Eye (tissue), 1 donor: ENCODE results near the gene CAMTA1.

Experiments used
- DNase-seq: peaks from one replicate; pipeline ENCODE4 v3.0.0-alpha.2; 2015

CAMTA1 gene

DNA sequence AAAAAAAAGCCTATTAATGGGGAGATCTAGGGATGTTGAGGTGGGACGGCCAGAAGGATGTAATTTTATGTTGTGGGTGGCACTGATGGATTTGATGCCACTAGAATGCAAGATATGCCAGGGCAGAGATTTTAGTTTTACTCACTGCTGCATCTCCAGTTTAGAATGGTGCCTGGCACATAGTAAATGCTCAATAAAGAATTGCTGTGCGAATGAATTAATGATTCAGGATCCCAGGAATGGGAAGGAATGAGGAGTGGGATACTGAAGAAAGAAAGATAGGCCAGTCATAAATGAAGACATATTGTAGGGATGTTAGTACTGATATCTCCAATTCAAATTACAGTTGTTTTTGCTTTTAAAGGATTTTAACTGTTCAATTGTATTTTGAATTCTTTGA lies 72.6 kb downstream of the CAMTA1 start:
- DNase-seq = no peak

DNA sequence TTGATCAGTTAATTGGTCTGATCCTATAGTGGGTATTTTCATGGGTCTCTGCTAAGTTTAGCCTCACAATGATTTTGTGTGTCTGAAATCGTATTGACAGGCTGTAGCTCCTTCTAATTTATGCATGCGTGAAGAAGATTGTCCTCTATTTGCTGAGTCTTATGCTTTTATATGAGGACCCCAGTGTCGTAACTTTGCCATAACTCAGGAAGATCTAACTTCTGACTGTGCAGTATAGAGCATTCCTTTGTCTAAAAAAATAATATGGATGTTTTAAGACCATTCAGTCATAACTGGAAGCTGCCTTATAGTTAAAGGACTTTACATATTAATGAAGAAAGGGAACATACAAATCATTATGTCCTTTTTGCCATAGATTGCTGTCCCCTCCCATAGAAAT lies 73.3 kb downstream of the CAMTA1 start:
- no peak for DNase-seq

DNA sequence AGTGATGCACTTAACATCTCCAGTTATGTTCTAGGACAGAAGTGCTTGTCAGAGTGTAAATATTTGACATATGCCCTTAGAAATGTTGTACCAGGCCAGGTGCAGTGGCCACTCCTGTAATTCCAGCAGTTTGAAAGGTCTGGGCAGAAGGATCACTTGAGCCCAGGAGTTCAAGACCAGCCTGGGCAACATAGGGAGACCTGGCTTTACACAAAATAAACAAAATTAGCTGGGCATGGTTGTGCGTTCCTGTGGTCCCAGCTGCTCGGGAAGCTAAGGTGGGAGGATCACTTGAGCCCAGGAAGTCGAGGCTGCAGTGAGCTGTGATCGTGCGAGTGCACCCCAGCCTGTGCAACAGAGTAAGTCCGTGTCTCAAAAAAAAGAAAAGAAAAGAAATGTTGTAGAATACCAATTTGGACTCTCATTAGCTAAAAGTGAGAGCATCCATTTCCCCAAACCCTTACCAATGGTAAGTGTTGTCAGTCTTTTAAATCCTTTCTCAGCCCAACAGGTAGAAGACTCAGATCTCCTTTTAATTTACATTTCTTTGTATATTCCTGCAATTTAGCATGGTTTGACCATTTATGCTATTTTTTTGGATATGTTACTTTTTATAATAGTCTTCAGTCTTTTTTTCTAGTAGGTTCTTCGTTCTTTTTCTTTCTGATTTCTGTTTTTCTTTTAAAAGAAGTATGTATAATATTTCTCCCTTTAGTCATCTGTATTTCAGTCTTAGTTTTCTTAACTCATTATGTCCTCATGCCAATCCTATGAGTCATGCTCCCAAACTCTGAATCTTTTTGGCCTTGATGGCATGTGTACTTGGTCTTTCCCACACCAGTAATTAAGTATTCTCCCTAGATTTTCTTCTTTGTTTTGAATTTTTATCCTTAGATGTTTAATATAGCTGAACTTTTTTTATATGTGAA lies 74.4 kb downstream of the CAMTA1 start:
- DNase-seq = no peak

DNA sequence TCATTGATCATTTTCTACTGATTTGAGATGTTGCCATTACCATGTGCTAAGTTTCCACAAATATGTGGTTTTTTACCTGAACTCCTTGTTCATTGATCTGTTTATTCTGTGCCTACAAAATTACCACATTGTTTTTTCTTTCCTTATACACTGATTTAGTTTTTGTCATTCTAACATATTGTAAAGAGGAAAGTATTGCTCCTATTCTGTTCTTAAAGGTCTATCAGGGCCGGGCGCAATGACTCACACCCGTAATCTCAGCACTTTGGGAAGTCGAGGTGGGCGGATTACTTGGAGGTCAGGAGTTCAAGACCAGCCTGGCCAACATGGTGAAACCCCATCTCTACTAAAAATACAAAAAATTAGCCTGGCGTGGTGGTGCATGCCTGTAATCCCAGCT lies 75.1 kb downstream of the CAMTA1 start:
- DNase-seq = no peak

DNA sequence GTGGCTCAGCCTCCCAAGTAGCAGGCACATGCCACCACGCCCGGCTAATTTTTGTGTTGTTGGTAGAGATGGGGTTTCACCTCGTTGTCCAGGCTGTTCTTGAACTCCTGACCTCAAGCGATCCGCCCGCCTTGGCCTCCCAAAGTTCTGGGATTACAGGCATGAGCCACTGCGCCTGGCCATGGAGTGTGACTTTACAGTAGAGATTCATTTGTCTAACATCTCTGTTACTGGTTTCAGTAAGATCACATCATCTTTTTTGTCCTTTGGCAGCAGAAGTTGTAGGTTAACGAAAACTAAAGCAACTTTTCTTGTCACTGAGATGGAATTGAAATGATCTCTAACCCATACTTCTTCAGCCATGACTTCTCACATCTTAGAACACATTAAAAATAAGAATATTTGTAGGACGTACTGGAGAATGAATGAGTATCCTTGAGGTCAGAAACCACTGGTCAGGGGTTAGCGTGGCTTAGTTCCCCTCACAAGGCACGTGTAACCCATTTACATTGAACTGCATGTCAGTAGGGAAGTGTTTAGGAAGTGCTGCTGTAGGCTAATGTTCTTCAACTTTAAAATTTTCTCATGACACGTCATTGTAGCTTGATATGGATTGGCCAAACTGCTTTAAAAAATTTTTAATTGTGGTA lies 75.9 kb downstream of the CAMTA1 start:
- DNase-seq = no peak

DNA sequence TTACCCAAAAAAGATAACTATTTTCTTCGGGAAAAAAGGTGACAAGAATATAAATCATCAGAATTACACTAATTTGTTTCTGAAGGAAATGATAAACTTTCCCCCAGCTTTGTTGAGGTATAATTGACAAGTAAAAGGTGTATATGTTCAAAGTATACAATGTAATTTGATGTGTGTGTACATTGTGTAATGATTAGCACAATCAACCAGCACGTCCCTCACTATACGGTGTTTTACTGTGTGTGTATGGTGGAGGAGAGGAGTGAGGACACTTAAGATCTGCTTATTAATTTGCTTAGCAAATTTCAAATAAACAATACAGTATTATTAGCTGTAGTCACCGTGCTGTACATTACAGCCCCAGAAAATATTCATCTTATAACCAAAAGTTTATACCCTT lies 77.7 kb downstream of the CAMTA1 start:
- DNase-seq = no peak

DNA sequence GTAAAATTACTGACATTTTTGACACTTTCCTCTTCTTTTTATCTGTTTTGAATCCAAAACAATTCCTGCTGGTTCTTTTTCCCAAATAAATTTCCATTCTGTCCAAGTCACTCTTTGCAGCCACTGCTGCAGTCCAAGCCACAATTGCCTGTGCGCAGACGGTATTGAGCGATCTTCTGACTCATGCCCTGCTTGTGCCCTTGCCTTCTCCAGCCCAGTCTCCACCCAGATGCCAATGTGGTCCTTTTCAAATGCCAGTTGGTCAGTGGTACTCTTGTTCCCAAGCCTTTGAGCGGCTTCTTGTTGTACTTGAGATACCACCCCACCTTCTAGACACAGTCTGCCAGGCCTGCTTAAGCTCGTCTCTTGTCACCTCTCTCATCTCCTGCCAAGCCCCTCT lies 78.9 kb downstream of the CAMTA1 start:
- no peak for DNase-seq

DNA sequence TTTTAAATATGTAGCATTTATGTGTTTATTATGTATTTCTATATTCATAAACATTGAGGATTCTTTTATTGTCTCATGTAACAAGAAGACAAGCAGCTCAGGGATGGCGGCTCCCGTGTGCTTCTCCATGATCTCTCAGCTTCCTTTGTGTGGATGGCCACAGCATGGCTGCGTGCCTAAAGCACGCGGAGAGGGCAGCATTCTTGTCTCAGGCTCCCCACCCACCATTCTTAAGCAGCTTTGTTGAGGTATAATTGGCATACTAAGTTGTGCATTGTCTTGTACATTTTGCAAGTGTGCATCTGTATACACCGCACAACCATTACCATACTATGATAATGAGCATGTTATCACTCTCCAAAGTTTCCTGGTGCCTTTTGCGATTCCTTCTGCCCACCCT lies 81.6 kb downstream of the CAMTA1 start:
- DNase-seq = peak; percentile 22

DNA sequence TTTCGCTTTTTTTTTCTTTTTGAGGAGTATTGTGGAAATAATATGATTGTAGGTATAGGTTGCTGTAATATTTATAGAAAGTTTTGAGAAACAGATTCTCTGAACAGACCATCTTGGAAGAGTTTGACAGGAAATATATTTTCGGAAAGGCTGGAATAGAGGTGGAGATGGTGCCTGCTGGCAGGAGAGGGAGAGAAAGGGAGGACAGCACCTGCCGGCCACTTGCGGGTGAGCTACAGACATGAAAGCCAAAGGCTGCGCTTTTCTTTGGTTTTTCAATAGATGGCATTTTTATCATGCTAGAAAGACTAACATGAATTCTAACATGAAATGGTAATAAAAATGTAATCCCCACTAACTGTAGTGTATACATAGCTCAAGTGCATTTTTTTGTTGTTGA lies 82.1 kb downstream of the CAMTA1 start:
- no peak for DNase-seq

DNA sequence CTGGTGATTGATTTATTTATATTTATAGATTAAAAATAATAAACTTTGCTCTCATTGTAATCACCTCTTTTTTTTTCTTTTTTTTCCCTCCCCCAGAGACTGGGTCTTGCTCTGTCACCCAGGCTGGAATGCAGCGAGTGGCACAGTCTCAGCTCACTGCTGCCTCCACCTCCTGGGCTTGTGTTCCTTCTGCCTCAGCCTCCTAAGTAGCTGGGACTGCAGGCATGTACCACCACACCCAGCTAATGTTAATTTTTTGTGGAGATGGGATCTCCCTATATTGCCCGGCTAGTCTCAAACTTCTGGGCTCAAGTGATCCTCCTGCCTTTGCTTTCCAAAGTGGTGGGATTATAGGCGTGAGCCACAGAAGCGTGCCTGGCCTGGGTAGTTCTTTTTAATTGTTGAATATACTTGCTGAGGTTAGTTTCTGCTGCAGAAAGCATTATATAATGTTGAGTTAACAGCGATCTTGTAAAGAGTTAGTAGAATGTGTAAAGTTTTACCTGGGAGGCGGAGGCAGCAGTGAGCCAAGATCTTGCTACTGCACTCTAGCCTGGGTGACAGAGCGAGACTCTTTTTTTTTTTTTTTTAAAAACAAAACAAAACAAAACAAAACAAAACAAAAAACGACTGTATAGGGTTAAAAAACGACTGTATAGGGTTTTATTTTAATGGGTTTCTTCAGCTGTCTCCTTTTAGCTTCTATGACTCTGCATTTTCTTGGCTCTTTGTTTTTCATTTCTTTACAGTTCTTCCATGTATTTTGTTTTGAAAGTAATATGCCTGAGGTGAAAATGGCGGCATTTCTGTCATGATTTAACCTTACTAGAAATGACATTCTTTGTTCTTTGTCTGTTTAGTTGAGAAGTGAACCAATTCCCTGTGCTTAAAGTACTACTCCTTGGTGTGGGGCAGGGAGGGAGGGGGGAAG lies 82.7 kb downstream of the CAMTA1 start:
- no peak for DNase-seq

DNA sequence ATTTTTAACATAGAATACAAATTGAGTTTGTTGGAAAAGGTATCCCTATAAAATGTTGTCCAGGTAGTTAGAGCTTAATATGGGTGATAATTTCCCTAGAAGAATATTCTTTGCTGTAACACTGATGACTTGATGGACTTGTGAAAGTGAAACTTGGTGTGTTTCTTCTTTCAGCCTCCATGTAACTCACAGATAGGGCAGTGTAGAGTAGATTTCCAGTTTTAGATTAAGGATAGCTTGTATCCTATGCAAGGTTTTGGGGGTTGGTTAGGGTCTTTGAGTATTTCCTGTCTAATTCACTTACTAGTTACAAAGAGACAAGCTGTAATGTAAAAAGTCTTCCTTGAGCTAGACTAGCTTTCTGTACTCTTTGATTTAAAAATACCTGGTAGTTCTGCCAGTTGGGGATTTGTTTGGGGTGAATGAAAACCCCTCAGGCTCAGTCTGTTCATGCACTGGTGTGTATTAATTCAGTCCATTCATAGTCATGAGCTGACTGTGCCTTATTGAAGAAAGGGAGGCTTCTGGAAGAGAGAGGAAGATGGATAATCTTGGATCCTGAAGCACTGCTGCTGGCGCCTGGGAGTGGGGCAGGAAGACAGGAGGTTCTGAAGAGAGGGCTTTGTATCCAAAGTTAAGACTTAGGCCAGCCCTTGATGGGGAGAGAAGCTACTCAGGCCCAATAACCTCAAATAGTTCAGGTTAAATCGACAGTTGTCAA lies 83.6 kb downstream of the CAMTA1 start:
- peak; percentile 30 for DNase-seq

DNA sequence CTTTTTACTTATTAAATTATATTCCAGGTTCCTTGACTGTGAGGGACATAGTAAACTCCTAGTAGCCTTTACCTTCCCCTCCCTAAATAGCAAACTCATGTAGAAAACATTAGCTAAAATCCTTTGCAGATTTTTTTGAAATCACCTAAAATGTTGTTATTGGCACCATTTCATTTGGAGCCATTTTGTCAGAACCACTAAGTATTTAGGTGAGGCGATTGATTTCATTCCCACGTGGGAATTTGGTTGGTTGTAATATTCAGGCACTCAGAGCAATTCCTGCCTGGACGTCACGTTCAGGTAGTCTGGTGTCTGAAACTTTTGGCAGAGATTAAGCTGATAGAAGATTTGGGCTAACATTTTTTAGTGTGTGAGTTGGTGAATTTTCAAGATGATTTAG lies 84.3 kb downstream of the CAMTA1 start:
- no peak for DNase-seq

DNA sequence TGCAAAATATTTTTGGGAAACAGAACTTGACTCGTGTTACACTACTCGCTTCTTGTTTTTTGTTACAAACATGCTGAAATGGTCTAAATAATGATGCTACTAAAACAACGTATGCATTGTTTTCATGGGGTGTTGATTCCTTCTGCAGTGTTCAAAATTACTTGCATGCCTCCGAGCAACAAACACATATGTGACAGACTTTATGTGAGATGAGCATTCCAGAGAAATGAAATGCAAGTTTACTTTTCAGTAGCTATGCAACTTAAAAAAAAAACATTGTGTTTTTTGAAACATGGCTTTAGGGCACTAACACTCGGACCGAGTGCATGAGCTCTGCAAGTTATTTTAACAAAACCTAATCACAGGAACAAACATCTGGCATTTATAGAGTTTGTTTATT lies 84.8 kb downstream of the CAMTA1 start:
- DNase-seq = peak; percentile 35

DNA sequence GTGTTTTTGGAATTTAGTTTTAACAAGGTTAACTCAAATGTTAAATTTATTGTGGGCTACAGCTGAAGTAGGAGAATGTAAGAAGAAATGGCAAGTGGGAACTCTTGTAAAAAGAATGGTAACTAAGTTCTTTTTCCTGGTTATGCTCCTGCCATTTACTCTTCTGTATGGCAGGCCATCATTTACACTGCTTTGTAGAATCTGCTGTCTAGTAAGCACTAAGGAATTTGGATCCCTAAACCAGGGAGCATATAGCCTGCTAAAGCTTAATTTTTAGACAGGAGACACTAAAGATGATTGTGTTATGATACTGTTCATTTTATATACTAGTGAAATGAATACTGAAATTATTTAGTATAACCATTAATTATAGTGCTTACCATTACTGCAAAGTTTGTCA lies 85.3 kb downstream of the CAMTA1 start:
- DNase-seq = no peak

DNA sequence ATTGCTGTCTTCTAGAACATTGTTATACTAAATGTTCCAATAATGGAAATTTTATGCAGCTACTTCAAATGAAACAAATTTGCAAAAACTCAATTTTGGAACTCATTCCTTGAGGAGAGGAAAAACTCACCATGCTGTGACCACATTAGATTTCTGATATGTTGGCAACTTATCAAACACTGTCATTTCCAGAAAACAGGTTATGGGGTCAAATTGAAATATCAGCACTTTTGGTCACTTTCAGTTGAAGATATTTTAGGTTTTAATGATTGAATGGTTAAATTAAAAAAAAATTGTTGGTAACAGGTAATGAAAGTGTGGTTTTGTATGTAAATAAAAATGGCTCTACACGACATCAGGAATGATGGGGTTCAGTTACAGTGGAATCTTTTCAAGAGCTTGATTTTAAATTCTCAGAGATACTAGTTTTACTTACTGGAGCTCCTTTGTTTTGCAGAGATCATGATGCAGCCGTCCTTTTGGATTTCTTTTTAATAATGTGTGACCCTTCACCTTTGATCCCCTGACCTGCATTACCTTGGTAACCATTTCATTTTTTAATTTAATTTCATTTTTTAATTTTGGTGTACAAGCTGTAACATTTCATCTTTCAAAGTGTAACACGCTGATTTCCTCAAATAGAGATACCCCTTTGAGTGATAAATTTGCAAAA lies 86.2 kb downstream of the CAMTA1 start:
- DNase-seq = no peak

DNA sequence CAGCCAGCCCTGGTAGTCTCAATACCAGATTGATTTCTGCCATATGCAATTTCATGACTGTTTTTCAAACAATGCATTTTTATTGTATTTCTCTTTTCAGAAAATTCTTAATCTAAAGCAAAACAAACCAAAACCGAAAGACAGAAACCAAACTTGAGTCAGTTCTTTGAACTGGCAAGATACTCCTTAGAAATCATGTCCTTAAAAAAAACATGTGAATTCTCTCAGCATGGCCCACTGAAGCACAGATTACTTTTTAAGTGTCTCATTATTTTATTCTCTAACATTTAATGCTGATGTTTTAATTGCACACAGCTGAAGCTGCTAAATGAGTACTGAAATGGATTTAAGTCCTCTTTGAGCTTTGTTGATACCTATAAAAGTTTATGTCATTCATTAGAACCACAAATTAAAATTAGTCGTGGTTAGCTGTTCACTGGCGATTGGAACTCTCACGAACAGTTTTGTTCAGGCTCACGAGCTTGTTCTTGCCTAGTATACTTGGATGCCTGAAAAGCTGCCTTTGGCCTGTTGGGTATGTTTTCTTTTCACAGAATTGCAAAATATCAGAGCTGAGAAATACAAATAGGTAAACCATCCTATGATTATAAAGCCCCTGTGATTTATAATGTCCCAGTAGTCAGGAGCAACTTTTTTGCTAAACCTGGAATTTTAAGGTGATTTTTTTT lies 87.5 kb downstream of the CAMTA1 start:
- DNase-seq = no peak

DNA sequence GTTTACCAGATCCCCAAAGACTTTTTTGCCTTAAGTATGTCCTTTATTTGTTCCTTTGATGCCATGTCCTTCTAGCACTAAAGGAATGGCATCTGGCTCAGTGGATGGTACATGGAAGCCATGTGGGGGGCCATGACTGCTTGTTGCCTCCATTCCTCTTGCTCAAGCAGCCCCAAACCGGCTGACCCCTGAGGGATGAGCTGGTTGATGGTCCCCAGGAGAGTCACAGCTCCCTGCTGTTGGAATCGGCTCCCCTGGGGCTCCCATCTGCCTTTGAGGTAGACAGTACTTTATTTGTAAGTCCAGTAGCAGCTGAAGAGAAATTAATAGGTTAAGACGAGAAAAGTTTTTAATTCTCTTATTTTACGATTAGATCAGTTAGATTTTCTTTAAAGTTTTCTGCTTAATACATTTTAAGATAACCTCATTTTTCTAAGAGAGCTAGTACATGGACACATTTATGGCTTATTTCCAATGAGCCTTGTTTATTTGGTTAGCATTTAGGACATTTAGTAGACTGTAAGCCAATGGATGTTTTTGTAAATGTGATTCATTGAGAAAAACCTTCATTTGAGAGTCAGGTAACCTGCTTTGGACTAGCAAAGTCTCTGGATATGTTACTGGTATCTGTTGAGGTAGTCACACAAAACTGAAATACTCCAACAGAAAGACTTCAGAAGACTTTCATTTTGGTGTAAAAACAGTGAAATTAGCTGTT lies 88.2 kb downstream of the CAMTA1 start:
- DNase-seq = no peak

DNA sequence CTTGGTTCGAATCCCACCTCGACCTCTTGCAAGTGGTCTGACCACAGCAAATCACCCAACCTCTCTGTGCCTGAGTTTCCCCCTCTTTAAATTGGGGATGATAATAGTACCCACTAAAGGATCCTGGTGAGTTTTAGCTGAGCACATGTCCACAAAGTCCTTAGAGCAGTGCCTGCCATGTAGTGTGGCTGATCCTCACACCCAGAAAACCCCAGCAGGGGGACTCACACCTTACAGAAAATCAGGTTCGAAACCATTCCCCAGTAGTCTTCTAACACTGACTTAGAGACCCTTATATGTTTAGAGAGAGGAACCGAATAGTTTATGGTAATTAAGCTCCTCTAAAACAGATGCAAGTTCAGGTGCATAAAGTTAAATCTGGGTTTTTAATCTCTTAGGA lies 89.0 kb downstream of the CAMTA1 start:
- no peak for DNase-seq

DNA sequence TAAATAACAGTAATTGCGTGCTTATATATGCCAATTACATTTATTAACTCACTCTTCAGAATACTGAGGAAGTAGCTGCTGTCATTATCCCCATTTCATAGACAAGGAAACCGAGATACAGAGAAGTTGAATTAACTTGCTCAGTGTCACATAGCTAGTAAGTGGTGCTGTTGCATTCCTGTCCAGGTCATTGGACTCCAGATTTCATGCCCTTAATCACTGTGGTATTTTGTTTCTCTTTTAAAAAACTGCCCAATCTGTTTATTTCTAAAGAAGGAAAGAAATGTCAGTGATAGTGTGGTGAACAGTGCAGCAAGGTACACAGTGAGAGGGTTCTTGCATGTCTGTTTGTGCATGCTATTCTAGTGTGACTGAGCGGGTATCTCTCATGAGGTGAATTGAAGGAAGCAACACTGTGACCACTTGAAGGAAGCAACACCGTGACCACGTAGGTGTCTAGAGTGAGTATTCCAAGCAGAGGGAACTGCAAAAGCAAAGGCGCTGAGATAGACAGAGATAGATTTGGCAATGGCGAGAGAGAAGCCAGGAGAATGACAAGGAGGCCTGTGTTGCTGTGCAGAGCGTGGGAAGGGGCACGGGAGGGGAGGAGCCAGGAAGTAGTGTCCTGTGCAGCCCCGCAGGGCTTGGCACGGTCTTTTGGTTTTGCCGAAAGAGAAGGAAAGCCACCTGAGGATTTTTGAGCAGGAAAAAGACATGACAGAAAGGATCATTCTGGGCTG lies 95.9 kb downstream of the CAMTA1 start:
- no peak for DNase-seq

DNA sequence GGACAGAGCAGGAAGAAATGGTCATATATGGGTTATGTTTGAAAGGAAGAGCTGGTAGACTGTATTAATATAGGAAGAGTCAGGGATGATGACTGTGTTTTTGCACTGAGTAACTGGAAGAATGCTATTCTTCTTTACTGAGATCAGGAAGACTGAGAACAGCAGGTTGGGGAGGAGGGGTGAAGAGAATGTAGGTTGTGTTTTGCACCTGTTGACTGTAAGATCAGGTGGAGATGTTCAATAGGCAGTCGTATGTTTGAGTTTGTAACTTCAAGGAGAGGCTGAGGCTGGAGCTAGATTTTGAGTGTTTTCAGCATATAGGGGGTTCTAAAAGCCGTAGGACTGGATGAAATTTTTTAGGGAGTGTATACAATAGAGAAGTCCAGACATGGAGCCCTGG lies 97.2 kb downstream of the CAMTA1 start:
- DNase-seq = no peak
